Transverse colon (tissue), 4 donors: ENCODE measurements around the gene ZNF821.

Experiments
- CTCF ChIP-seq, 5 experiments: fragments of 200-600 bp in 3 of 5; fragments of 450-650 bp in 2 of 5; sonication (generic) in 3 of 5; IDR thresholded peaks; 1 replicate in 2 of 5; 2 replicates in 3 of 5; pipeline ENCODE4 v1.5.1; 2016 to 2017; ENCODE audit warnings: antibody characterized with exemption in 5 of 5, inconsistent platforms in 3 of 5, mild to moderate bottlenecking in 2 of 5, moderate library complexity in 1 of 5
- EP300 ChIP-seq: sonication (generic); formaldehyde crosslinking; IDR thresholded peaks from one replicate; pipeline ENCODE4 v1.6.1; 2017; ENCODE audit warnings: antibody characterized with exemption, low read depth
- POLR2AphosphoS5 ChIP-seq, 3 donors: sonication (generic); formaldehyde crosslinking; IDR thresholded peaks; one replicate each; pipeline ENCODE4 v1.6.1; 2016; ENCODE audit warnings: antibody characterized with exemption in 3 of 3

DNA sequence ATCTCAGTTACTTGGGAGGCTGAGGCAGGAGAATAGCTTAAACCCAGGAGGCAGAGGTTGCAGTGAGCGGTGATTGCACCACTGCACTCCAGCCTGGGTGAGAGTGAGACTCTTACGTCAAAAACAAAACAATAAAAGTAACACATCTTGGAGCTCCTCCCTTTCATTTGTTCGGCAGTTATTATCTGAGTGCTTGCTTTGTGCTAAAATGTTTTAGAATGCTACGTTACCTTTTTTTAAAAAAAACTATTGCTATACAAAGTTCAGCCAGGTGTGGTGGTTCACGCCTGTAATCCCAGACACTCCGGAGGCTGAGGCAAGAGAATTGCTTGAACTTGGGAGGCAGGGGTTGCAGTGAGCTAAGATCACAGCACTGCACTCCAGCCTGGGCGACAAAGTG lies 27.1 kb upstream of the ZNF821 start:
- TF ChIP-seq CTCF (IDR thresholded peaks at IDR 0.05) (no peak), EP300 (no peak), POLR2AphosphoS5 (IDR thresholded peaks at IDR 0.05) (no peak)
